ENCODE data around the gene PHLDB2. TPM values are rescaled to one million over a fixed set of nuclear protein-coding genes. Genes with fewer than 3 reads are reported as not detected.
A peak's percentile ranks its signal among the peaks of the same experiment; 100 is the strongest.

Gene PHLDB2
- total and polyA plus RNA-seq, 2 donors (not counting 1 experiment from before 2014, with no cell fraction given) = 33.8 to 47.9 TPM

DNA sequence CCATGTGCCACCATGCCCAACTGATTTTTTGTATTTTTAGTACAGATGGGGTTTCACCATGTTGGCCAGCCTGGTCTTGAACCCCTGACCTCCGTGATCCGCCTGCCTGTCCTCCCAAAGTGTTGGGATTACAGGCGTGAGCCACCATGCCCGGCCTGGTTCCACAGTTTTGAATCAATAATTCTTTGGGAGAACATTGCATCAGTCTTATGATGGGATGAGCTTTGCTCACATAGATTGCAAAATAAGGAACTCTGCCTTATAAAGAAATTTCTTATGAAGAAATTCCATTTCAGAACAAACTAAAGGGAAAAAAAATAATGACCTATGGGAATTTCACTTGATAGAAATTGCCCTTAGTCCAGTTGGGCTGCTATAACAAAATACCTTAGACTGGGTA lies 159.6 kb downstream of the PHLDB2 start:
- DNase-seq (ENCODE audit: low read depth in 2 of 2) = peak in 1 of 2 donors; percentile 8
- no peak overlapping the region for H3K4me3 ChIP-seq (replicated peaks in 1 of 4; ENCODE audit: control extremely low read depth in 1 of 4, insufficient read depth in 1 of 4, low read depth in 3 of 4, low read length in 4 of 4)
- TF ChIP-seq EZH2 (IDR thresholded peaks at IDR 0.05; ENCODE audit: low read length, missing control alignments) = no peak
- TF ChIP-seq, protein P1, sequence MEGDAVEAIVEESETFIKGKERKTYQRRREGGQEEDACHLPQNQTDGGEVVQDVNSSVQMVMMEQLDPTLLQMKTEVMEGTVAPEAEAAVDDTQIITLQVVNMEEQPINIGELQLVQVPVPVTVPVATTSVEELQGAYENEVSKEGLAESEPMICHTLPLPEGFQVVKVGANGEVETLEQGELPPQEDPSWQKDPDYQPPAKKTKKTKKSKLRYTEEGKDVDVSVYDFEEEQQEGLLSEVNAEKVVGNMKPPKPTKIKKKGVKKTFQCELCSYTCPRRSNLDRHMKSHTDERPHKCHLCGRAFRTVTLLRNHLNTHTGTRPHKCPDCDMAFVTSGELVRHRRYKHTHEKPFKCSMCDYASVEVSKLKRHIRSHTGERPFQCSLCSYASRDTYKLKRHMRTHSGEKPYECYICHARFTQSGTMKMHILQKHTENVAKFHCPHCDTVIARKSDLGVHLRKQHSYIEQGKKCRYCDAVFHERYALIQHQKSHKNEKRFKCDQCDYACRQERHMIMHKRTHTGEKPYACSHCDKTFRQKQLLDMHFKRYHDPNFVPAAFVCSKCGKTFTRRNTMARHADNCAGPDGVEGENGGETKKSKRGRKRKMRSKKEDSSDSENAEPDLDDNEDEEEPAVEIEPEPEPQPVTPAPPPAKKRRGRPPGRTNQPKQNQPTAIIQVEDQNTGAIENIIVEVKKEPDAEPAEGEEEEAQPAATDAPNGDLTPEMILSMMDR (conservative IDR thresholded peaks at IDR 0.05 in 1 of 2, IDR thresholded peaks at IDR 0.05 in 1 of 2; ENCODE audit: low read depth in 1 of 2, low read length in 2 of 2) = no peak
- H3K36me3 ChIP-seq (ENCODE audit: control insufficient read depth, insufficient read depth, low read length) = no peaks in the 10 kb centered on the region
- no peaks in the 10 kb centered on the region for H3K9me3 ChIP-seq (ENCODE audit: control insufficient read depth, insufficient read depth, low read depth, low read length)
- H3K27ac ChIP-seq (ENCODE audit: insufficient read depth, low read length) = no peak overlapping the region
- H3K27me3 ChIP-seq (ENCODE audit: control insufficient read depth, insufficient read depth, low read length) = no peaks in the 10 kb centered on the region
- H4K20me1 ChIP-seq (ENCODE audit: control insufficient read depth, extremely low read depth, insufficient read depth, low read length) = no peaks in the 10 kb centered on the region
- H3K9ac ChIP-seq (ENCODE audit: insufficient read depth, low read length) = no peak overlapping the region
- H2AFZ ChIP-seq (ENCODE audit: low read length) = no peak overlapping the region
- no peak overlapping the region for H3K4me2 ChIP-seq (ENCODE audit: extremely low read depth, insufficient read depth, low read length)
- H3K4me1 ChIP-seq (ENCODE audit: control insufficient read depth, extremely low read depth, insufficient read depth, low read length) = no peaks in the 10 kb centered on the region
- H3K79me2 ChIP-seq (ENCODE audit: control insufficient read depth, insufficient read depth, low read length) = no peaks in the 10 kb centered on the region

DNA sequence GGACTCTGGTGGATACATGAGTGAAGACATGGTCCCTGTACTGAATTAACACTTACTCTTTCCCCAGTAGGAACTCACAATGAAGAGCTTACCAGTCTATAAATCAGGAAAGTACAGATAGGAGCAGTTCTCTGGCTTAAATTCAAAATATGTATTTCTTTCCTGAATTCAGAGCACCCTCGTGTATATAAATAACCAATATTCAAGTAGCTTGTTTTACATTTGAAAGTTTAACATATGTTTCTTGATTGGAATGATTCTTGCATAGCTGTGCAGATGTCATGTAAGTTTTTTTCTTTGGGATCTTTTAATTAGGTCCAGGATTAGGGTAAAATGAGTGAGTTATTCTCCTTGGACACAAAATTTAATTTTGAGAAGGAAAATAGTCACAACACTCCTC lies 160.7 kb downstream of the PHLDB2 start:
- H3K27me3 ChIP-seq (ENCODE audit: control insufficient read depth, insufficient read depth, low read length) = no peaks in the 10 kb centered on the region
- no peak overlapping the region for H3K9ac ChIP-seq (ENCODE audit: insufficient read depth, low read length)
- no peaks in the 10 kb centered on the region for H3K4me1 ChIP-seq (ENCODE audit: control insufficient read depth, extremely low read depth, insufficient read depth, low read length)
- no peak overlapping the region for H3K4me2 ChIP-seq (ENCODE audit: extremely low read depth, insufficient read depth, low read length)
- H3K27ac ChIP-seq (ENCODE audit: insufficient read depth, low read length) = no peak overlapping the region
- no peaks in the 10 kb centered on the region for H3K36me3 ChIP-seq (ENCODE audit: control insufficient read depth, insufficient read depth, low read length)
- no peak overlapping the region for H3K4me3 ChIP-seq (replicated peaks in 1 of 4; ENCODE audit: control extremely low read depth in 1 of 4, insufficient read depth in 1 of 4, low read depth in 3 of 4, low read length in 4 of 4)
- no peaks in the 10 kb centered on the region for H3K9me3 ChIP-seq (ENCODE audit: control insufficient read depth, insufficient read depth, low read depth, low read length)
- no peaks in the 10 kb centered on the region for H3K79me2 ChIP-seq (ENCODE audit: control insufficient read depth, insufficient read depth, low read length)
- H2AFZ ChIP-seq (ENCODE audit: low read length) = no peak overlapping the region
- no peak for TF ChIP-seq EZH2 (IDR thresholded peaks at IDR 0.05; ENCODE audit: low read length, missing control alignments)
- TF ChIP-seq, protein P1 (conservative IDR thresholded peaks at IDR 0.05 in 1 of 2, IDR thresholded peaks at IDR 0.05 in 1 of 2; ENCODE audit: low read depth in 1 of 2, low read length in 2 of 2) = no peak
- H4K20me1 ChIP-seq (ENCODE audit: control insufficient read depth, extremely low read depth, insufficient read depth, low read length) = no peaks in the 10 kb centered on the region
- DNase-seq (ENCODE audit: low read depth in 2 of 2) = no peak

DNA sequence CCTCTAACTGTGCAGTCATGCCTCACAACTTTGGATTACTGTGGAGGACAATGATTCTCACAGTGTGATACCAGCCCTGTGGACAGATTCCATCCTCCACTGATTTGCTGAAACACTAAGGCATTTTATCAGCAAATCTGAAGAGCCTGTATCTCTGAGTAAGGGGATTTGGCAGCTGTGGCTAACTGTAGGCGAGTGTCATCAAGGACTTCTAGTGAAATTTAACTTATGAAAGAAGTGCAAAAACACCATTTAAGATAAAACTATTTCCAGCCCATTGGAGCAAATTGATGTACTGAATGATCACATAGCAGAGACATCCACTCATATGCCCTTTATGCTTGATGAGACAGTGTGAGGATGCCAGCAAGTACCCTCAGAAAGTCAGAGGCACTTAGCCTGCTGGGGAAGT lies 161.6 kb downstream of the PHLDB2 start:
- no peak for DNase-seq (ENCODE audit: low read depth in 2 of 2)
- H3K27ac ChIP-seq (ENCODE audit: insufficient read depth, low read length) = no peak overlapping the region

More for the DNA sequence above, 161.6 kb downstream of the PHLDB2 start:
- H3K4me2 ChIP-seq (ENCODE audit: extremely low read depth, insufficient read depth, low read length) = no peak overlapping the region
- TF ChIP-seq EZH2 (IDR thresholded peaks at IDR 0.05; ENCODE audit: low read length, missing control alignments) = no peak
- TF ChIP-seq, protein P1 (conservative IDR thresholded peaks at IDR 0.05 in 1 of 2, IDR thresholded peaks at IDR 0.05 in 1 of 2; ENCODE audit: low read depth in 1 of 2, low read length in 2 of 2) = no peak
- no peak overlapping the region for H3K4me3 ChIP-seq (replicated peaks in 1 of 4; ENCODE audit: control extremely low read depth in 1 of 4, insufficient read depth in 1 of 4, low read depth in 3 of 4, low read length in 4 of 4)
- no peaks in the 10 kb centered on the region for H3K9me3 ChIP-seq (ENCODE audit: control insufficient read depth, insufficient read depth, low read depth, low read length)
- H2AFZ ChIP-seq (ENCODE audit: low read length) = no peak overlapping the region
- H3K27me3 ChIP-seq (ENCODE audit: control insufficient read depth, insufficient read depth, low read length) = no peaks in the 10 kb centered on the region
- no peaks in the 10 kb centered on the region for H3K4me1 ChIP-seq (ENCODE audit: control insufficient read depth, extremely low read depth, insufficient read depth, low read length)
- no peaks in the 10 kb centered on the region for H3K36me3 ChIP-seq (ENCODE audit: control insufficient read depth, insufficient read depth, low read length)
- no peaks in the 10 kb centered on the region for H4K20me1 ChIP-seq (ENCODE audit: control insufficient read depth, extremely low read depth, insufficient read depth, low read length)
- H3K9ac ChIP-seq (ENCODE audit: insufficient read depth, low read length) = no peak overlapping the region
- no peaks in the 10 kb centered on the region for H3K79me2 ChIP-seq (ENCODE audit: control insufficient read depth, insufficient read depth, low read length)

Other genes with a start within 250 kb of the PHLDB2 start
- 0.26 and 0.33 TPM in 2 replicates for gene PLCXD2, start 184.6 kb upstream of the PHLDB2 start, total RNA-seq
- 0.17 and 0.24 TPM in 2 replicates for gene PLCXD2, start 184.6 kb upstream of the PHLDB2 start, polyA plus RNA-seq
- 38.5 and 48.6 TPM in 2 replicates for gene ABHD10, start 119.8 kb downstream of the PHLDB2 start, total RNA-seq
- gene ABHD10, start 119.8 kb downstream of the PHLDB2 start, polyA plus RNA-seq = 29.8 and 31.2 TPM in 2 replicates
- 0.33 and 0.51 TPM in 2 replicates for gene TAGLN3, start 139.7 kb downstream of the PHLDB2 start, total RNA-seq
- gene TAGLN3, start 139.7 kb downstream of the PHLDB2 start, polyA plus RNA-seq = 0.10 and 1.2 TPM in 2 replicates
- gene TMPRSS7, start 175.5 kb downstream of the PHLDB2 start, total RNA-seq = not detected in 2 replicates
- gene TMPRSS7, start 175.5 kb downstream of the PHLDB2 start, polyA plus RNA-seq = not detected in 2 replicates
- gene C3orf52, start 227.1 kb downstream of the PHLDB2 start, total RNA-seq = 1.8 TPM in 2 replicates
- 1.5 and 3.7 TPM in 2 replicates for gene C3orf52, start 227.1 kb downstream of the PHLDB2 start, polyA plus RNA-seq